ENCODE measurements around the gene TP53I13. TPM values are rescaled to one million over a fixed set of nuclear protein-coding genes. Genes with fewer than 3 reads are reported as not detected.

The TP53I13 gene
- total and polyA plus RNA-seq, 12 donors = 24.0 to 106 (median 34.4) TPM

DNA sequence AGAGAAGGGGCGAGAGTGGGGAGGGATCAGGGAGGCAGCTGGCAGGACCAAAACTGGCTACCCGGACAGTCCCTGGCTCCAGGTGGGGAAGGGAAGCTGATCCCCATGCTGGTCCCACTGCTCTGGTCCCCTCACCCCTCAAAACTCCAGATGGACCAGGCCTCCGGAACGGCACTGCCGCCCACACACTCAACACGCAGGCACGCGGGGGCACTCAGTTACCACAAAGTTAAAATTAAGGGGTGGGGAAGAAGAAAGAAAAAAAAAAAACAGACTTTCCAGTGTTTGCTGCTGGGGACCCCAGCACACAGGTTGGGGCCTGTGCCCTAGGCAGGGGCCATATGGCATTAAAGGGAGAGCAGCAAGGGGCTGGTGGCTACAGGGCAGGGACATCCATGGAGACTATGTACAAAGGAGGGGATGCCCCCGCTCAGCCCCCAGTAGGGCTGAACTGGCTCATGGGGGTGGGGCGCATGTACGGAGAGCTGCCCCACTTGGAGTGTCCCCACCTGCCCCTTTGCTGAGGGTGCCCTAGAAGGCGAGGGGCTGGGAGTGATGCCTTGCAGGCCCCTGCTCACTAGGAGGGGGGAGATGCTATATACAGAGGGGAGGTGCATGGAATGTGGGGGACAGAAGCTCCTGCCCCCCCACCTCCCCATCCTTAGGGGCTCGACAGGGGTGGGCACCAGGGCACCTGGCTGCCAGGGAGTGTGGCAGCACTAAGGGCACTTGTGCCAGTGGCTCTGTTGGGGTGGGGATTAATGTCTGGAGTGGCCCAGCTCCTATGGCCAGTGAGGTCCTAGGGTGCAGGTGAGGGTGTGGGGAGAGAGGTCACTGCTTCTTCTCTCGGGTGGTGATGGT lies 5.6 kb downstream of the TP53I13 start:
- Histone ChIP-seq H3K27me3 (no peaks in the 10 kb centered on the region), H3K4me1 (peaks cover 14 to 54% (median 31%) of the 10 kb centered on the region in 9 donors), H3K4me3 (no peak overlapping the region), H3K9me3 (no peaks in the 10 kb centered on the region), H3K36me3 (peaks cover 3 to 70% (median 37%) of the 10 kb centered on the region in 9 donors), H3K27ac (no peak overlapping the region)
- intact Hi-C loops (cut with DNase I) = loop anchor here in 1 of 10 donors (10.0 kb wide), 1 partner anchor 51 kb away; the partner anchor contains the start of gene CORO6
- 87 to 88% methylated on average over 14 of the region's 14 CpGs for WGBS, 2 donors
- TF ChIP-seq, protein P1, sequence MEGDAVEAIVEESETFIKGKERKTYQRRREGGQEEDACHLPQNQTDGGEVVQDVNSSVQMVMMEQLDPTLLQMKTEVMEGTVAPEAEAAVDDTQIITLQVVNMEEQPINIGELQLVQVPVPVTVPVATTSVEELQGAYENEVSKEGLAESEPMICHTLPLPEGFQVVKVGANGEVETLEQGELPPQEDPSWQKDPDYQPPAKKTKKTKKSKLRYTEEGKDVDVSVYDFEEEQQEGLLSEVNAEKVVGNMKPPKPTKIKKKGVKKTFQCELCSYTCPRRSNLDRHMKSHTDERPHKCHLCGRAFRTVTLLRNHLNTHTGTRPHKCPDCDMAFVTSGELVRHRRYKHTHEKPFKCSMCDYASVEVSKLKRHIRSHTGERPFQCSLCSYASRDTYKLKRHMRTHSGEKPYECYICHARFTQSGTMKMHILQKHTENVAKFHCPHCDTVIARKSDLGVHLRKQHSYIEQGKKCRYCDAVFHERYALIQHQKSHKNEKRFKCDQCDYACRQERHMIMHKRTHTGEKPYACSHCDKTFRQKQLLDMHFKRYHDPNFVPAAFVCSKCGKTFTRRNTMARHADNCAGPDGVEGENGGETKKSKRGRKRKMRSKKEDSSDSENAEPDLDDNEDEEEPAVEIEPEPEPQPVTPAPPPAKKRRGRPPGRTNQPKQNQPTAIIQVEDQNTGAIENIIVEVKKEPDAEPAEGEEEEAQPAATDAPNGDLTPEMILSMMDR (IDR thresholded peaks at IDR 0.05) = no peak
- DNase-seq = peak in 1 of 2 donors; percentile 6
- ATAC-seq = no peak

GRCh38 chr17:29574732-29575510 lies 6.4 kb downstream of the TP53I13 start:
- no peak for ATAC-seq
- peaks cover 13 to 46% (median 23%) of the 10 kb centered on the region in 9 donors for H3K4me1 ChIP-seq
- no peak for DNase-seq
- H3K4me3 ChIP-seq = no peak overlapping the region
- WGBS, 2 donors = 87 to 92% methylated on average over 17 of the region's 17 CpGs
- intact Hi-C loops (cut with DNase I) = loop anchor here in 2 of 10 donors (5.0 to 10.0 kb wide), 2 partner anchors 37 to 50 kb away; partner anchors contain the start of gene CORO6 (in 1 of the 2)
- no peak overlapping the region for H3K27ac ChIP-seq
- no peaks in the 10 kb centered on the region for H3K9me3 ChIP-seq
- H3K27me3 ChIP-seq = no peaks in the 10 kb centered on the region
- peaks cover 3 to 77% (median 37%) of the 10 kb centered on the region in 9 donors for H3K36me3 ChIP-seq
- TF ChIP-seq, protein P1 (IDR thresholded peaks at IDR 0.05) = no peak

- Histone ChIP-seq H3K27ac (no peak overlapping the region), H3K36me3 (peaks cover 3 to 82% (median 37%) of the 10 kb centered on the region in 9 donors), H3K4me3 (no peak overlapping the region), H3K27me3 (no peaks in the 10 kb centered on the region), H3K4me1 (peaks cover 14 to 49% (median 27%) of the 10 kb centered on the region in 9 donors), H3K9me3 (no peaks in the 10 kb centered on the region)
- intact Hi-C loops (cut with DNase I) = loop anchor here in 2 of 10 donors (5.0 to 10.0 kb wide), 2 partner anchors 37 to 49 kb away; partner anchors contain the start of gene CORO6 (in 1 of the 2)
- TF ChIP-seq, protein P1 (IDR thresholded peaks at IDR 0.05) = no peak
- DNase-seq = peak in 1 of 2 donors; percentile 4
- WGBS, 2 donors = 87 to 89% methylated on average over 28 of the region's 28 CpGs
- no peak for ATAC-seq
Observed at GRCh38 chr17:29575511-29576213, 7.2 kb downstream of the TP53I13 start.

Data from heart right ventricle (tissue), 16 donors.